AG10803 (cell line): ENCODE results near the gene UBE2Q2.
"Not testable (repeated sequence)": the region's sequence is repeated elsewhere in the genome, so short reads cannot be mapped to it uniquely, and the experiment has no call there.

Experiments
- DNase-seq: peaks from one replicate; pipeline ENCODE4 v3.0.0; 2010; ENCODE audit warnings: low read depth
- H3K4me3 ChIP-seq: 2 replicates; pipeline ENCODE4 v1.5.1; 2011; ENCODE audit warnings: mild to moderate bottlenecking, low read length, control low read depth
- CTCF ChIP-seq: conservative IDR thresholded peaks from 2 replicates; pipeline ENCODE4 v1.5.1; 2011; ENCODE audit warnings: mild to moderate bottlenecking, low read length, control low read depth, inconsistent platforms

The UBE2Q2 gene

DNA sequence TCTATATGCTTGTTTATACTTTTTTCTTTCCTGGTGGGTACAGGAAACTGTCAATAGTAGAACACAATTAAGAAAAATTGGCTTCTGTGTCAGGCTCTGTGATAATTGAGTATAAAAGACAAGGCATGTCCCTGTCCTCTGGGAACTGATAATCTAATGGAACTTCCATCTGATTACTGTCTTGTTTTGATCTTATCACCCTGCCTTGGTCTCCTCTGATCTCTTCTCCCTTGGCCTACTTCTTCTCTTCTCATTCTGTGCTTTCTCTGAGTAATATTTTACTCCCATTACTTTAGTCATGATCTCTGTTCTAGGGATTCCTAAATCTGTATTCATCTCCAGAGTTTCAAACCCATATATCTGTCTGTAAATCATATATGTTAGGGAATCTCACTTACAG is 14.6 kb downstream of the UBE2Q2 start:
- no peak for DNase-seq
- TF ChIP-seq CTCF, result no peak
- no peak overlapping the region for H3K4me3 ChIP-seq

- TF ChIP-seq CTCF, result no peak
- H3K4me3 ChIP-seq, result no peak overlapping the region
- DNase-seq, result peak; percentile 31
Measured at GRCh38 chr15:75861750-75862402, 18.6 kb downstream of the UBE2Q2 start.

DNA sequence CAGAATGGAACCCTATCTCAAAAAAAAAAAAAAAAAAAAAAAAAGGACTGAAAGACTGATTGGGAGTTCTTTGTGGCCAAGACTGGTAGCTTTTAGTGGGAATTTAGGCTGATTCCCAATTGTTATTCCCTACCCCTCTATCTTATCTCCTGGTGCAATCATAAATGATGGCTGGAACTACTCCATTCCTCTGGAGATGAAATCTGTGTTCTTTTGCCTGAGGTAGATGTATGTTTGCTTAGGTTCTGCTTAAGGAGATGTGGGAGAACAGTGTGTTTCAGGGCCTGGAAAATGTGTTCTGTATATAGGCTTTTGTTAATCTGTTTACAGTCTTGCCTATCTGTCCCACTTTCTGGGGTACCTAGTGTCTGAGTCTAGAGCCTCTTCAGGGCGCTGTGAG is 19.5 kb downstream of the UBE2Q2 start:
- no peak for TF ChIP-seq CTCF
- H3K4me3 ChIP-seq, result no peak overlapping the region
- no peak for DNase-seq

DNA sequence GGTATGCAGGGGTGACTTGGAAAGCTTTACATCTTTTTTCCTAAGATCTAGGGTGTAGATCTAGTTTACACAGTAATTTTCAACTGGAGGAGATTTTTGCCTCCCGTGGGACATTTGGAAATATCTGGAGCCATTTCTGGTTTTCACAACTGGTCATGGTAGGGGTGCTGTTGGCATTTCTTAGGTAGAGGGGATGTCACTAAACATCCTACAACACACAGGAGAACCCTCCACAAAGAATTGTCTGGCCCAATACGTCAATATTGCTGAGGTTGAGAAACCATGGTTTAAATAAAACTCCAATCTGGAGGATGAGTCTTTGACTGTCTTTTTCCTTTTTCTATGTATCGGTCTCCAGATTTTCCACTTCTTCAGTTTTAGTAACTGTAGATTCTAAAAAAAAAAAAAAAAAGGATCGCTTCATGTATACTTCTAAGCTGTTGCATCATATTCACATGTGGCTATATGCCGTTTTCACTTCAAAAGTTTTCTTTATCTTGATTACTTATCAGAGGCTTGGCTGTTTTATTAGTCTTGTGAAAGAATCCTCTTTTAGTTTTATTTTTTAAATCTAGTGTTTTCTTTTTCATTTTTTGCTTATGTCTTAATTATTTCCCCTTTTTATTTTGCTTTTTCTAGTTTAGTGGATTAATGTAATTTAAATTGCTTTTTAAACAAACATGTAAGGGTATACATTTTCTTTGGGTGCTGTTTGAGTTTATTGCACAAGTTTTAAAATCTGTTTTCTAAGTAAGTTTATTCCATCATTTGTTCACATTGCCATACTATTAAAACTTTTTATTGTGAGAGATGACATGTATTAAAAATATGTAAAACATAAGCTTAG is 21.2 kb downstream of the UBE2Q2 start:
- no peak overlapping the region for H3K4me3 ChIP-seq
- no peak for DNase-seq
- no peak for TF ChIP-seq CTCF

GRCh38 chr15:75866045-75866444 is 22.8 kb downstream of the UBE2Q2 start:
- not testable (repeated sequence) for DNase-seq, H3K4me3 ChIP-seq

DNA sequence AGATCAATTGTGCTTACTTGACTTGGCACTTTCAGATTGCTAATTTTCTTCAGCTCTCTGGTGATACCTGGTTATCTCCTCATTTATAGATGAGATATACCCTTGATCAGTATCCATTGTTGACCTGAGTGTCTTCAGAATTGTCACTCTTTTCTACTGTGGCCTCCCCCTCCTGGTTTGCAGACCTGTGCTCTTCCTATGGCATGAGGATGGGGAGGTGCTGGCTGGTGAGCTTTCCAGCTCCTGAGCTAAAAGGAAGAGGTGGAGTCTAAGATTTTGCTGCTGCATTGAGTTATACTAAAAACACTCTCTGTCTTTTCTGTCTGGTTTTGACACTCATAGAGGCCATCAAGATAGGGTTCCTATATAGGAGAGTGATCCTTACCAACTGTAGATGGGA is 23.7 kb downstream of the UBE2Q2 start:
- no peak for TF ChIP-seq CTCF
- no peak overlapping the region for H3K4me3 ChIP-seq
- DNase-seq, result no peak

DNA sequence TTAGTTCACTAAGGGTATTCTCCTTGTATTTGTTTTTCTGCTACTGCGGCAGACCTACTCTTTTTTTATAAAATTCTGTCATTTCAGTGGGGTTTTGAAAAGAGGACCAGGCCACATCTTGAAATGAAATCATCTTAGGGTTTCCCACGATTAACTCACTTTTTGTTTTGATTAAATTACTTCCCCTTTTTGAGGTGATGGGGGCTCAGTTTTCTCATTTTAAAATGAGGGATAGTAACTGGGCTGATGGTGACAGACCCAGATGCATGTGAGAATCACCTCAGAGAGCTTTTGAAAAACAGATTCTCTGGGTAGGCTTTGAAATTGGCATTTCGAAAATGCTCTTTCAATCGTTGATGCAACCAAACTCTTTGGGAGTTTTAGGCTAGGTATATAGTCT is 24.2 kb downstream of the UBE2Q2 start:
- no peak for DNase-seq
- TF ChIP-seq CTCF, result no peak
- H3K4me3 ChIP-seq, result no peak overlapping the region
